Stromal cell of bone marrow (primary cell): ENCODE data around the gene STK40.

ENCODE experiments used
- DNase-seq: peaks from one replicate; pipeline ENCODE4 v3.0.0-alpha.2; 2012; ENCODE audit warnings: low read depth

STK40 gene

GRCh38 chr1:36309397-36309796, 76.3 kb downstream of the STK40 start:
- DNase-seq = no peak

- no peak for DNase-seq
These were observed 78.0 kb downstream of the STK40 start for GRCh38 chr1:36307601-36308330.

- peak; percentile 76 for DNase-seq
These were observed 78.7 kb downstream of the STK40 start for GRCh38 chr1:36306902-36307456.

- DNase-seq = no peak
These were observed 79.4 kb downstream of the STK40 start, which contains the start of gene SH3D21 for GRCh38 chr1:36306210-36306901. Gene SH3D21 (plus strand): TSS chr1:36306368. CDS start chr1:36306421, 53 bp downstream.

GRCh38 chr1:36305915-36306209, 79.9 kb downstream of the STK40 start:
- DNase-seq = no peak

GRCh38 chr1:36304970-36305914, 80.5 kb downstream of the STK40 start:
- no peak for DNase-seq

- DNase-seq = no peak
These were observed 81.2 kb downstream of the STK40 start for GRCh38 chr1:36304521-36304920.

GRCh38 chr1:36303650-36304360, 81.9 kb downstream of the STK40 start:
- DNase-seq = no peak

- no peak for DNase-seq
These were observed 82.5 kb downstream of the STK40 start for GRCh38 chr1:36303244-36303643.

GRCh38 chr1:36301220-36301619, 84.5 kb downstream of the STK40 start:
- no peak for DNase-seq

GRCh38 chr1:36300526-36300925, 85.2 kb downstream of the STK40 start:
- no peak for DNase-seq

GRCh38 chr1:36298640-36299039, 87.1 kb downstream of the STK40 start:
- DNase-seq = no peak

- DNase-seq = no peak
These were observed 88.7 kb downstream of the STK40 start for GRCh38 chr1:36297062-36297461.

- DNase-seq = no peak
These were observed 90.3 kb downstream of the STK40 start for GRCh38 chr1:36295390-36295789.
